ENCODE measurements around the gene HES6.
A peak's percentile ranks its signal among the peaks of the same experiment; 100 is the strongest.

HES6 gene

DNA sequence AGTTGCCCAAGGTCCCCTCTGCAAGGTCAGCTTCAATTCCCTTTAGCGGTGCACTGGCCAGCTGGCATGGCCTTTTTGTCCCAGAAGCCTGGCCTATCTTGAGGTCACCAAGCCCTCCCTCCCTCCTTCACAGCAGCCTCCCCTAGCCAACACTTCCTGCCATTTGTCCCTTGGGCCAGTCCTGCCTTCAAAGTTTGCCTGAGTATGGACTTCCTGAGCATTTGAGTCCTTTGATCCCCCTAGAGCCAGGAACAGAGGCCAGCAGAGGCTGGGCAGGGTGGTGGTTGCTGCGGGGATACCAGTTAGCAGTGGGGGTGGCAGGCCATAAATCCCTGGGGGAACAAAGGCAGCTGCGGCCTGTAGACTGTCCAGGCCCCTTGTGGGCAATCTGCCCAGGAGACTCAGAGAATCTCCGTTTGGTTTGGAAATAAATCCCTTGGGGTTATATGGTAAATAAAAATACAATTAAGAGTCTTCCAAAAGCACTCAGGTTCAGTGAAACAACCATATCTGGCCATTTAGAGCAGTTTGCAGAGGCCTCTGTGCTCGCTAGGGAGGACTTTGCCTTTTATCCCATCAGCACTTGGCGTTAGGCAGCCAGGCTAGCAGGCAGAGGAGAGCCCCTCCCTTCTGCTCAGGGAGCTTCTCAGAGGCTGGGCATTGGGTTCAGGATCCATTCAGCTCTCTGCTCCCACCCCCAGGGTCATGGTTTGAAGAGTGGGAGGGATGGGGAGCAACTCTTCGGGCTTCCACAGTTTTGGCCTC is 3.1 kb upstream of the HES6 start:
- no peak for TF ChIP-seq ZFX (IDR thresholded peaks at IDR 0.05; ENCODE audit: borderline replicate concordance)
- TF ChIP-seq, protein P1, sequence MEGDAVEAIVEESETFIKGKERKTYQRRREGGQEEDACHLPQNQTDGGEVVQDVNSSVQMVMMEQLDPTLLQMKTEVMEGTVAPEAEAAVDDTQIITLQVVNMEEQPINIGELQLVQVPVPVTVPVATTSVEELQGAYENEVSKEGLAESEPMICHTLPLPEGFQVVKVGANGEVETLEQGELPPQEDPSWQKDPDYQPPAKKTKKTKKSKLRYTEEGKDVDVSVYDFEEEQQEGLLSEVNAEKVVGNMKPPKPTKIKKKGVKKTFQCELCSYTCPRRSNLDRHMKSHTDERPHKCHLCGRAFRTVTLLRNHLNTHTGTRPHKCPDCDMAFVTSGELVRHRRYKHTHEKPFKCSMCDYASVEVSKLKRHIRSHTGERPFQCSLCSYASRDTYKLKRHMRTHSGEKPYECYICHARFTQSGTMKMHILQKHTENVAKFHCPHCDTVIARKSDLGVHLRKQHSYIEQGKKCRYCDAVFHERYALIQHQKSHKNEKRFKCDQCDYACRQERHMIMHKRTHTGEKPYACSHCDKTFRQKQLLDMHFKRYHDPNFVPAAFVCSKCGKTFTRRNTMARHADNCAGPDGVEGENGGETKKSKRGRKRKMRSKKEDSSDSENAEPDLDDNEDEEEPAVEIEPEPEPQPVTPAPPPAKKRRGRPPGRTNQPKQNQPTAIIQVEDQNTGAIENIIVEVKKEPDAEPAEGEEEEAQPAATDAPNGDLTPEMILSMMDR (IDR thresholded peaks at IDR 0.05) = no peak
- H3K27ac ChIP-seq = no peak overlapping the region

DNA sequence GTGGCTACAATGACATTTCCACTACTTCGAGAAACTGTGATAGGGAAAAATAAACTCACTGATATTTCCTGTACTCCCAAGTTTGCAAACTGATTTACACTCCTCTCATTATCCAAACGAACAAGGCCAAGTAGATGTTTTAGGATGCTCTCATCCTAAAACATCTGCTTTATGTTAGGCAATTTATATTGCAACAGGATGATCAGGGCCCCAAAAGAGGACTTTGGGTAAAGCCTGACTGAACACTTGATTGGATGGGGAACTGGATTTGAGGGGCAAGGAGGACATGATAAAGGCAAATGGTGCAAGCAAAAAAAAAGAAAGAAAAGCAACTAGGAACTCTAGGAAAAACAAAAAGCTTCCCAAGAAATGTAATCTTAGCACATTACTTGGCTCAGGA is 2.1 kb upstream of the HES6 start:
- no peak for TF ChIP-seq ZFX (IDR thresholded peaks at IDR 0.05; ENCODE audit: borderline replicate concordance)
- TF ChIP-seq, protein P1 (IDR thresholded peaks at IDR 0.05) = no peak
- H3K27ac ChIP-seq = no peak overlapping the region

DNA sequence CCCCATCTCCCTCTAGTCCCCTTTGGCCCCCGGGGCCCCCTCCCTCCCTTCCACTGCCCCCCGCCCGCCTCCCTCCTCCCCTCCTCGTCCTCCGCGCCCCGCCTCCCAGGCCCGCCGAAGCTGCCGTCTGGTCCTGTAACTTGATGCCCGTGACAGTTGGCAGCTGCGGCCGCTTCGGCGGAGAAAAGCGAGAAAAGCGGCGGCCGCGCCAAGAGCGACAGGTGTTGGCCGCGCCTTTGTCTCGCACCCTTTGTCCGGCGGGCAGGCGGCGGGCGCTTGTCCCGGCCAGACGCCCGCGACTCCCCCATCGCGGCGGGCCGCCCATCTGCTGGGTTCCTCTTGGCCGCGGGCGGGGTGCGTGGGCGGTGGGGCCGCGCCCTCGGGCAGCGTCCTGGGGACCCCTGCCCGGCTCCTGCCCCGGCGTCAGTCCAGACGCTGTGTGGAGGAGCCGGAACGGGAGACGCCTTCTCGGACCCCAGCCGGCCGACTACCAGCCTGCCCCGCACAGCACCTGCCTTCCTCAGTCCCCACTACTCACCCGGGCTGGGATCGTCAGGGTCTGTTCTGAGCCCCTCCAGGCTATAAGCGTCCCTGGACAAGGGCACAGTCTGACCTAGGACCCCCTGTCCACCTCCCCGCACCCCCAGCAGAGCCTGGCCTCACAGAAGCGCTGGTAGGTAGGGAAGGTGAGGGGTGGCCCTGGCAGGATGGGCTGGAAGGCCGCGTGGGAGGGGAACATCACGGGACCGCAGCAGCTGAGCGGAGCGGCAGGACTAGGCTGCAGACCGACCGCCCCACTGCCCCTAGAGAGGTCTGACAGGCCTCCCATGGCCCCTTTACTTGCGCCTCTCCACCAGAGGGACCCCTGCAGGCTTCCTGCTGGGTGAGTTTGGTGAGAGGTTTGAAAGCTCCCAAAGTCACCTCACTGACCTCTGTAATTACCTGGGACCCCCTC is 1.2 kb upstream of the HES6 start:
- TF ChIP-seq ZFX (IDR thresholded peaks at IDR 0.05; ENCODE audit: borderline replicate concordance) = no peak
- TF ChIP-seq, protein P1 (IDR thresholded peaks at IDR 0.05) = no peak

DNA sequence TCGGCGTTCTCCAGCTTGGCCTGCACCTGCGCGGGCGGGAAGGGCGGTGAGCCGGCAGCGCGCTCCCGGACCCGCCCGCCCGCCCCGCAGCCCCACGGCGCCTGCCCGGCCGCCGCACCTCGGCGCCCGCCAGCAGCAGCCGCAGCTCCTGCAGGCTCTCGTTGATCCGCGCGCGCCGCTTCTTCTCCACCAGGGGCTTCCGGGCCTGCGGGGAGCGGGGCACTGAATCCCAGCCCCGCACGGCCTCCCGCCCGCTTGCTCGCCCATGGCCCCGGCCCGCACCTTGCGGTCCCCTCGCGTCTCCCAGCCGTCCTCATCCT is 335 bp downstream of the HES6 start:
- TF ChIP-seq ZFX (IDR thresholded peaks at IDR 0.05; ENCODE audit: borderline replicate concordance) = no peak
- TF ChIP-seq, protein P1 (IDR thresholded peaks at IDR 0.05) = no peak
- peak overlapping the region; percentile 57 for H3K27ac ChIP-seq

More for the DNA sequence above, 1.2 kb upstream of the HES6 start:
- H3K27ac ChIP-seq = peak overlapping the region; percentile 57

DNA sequence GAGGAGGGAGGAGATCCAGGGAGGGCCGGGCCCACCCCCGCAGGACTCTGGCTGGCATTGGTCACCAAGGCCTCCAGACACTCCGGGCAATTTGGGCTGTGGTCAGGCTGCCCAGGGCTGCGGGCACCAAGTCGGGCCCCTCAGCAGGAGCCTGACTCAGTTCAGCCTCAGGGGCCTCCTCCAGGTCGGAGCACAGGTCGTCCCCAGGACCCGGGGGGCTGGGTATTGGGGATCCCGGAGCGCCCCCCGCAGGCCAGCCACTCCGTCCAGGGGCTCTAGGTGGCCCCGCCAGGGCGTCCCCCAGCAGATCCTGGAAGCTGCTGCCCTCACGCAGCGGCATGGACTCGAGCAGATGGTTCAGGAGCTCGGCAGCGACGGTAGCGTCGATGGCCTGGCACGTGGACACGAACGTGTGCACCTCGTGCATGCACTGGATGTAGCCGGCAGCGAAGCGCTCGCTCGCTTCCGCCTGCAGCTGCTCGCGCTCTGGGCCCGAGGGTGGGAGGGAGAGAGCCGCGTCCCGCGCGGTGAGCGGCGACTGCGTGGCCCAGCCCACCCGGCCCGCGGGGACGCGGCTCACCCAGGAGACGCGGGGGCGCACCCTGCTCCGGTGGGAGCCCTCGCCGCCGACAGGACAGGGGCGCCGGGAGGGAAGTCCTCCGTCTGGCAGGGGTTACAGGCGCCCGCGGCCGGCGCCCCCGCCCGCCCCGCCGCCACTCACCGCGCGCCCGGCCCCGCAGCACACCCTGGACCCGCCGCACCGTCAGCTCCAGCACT is 884 bp downstream of the HES6 start:
- H3K27ac ChIP-seq = peak overlapping the region; percentile 57; the same call in 1 of the 2 replicates
- TF ChIP-seq ZFX (IDR thresholded peaks at IDR 0.05; ENCODE audit: borderline replicate concordance) = no peak
- TF ChIP-seq, protein P1 (IDR thresholded peaks at IDR 0.05) = no peak

DNA sequence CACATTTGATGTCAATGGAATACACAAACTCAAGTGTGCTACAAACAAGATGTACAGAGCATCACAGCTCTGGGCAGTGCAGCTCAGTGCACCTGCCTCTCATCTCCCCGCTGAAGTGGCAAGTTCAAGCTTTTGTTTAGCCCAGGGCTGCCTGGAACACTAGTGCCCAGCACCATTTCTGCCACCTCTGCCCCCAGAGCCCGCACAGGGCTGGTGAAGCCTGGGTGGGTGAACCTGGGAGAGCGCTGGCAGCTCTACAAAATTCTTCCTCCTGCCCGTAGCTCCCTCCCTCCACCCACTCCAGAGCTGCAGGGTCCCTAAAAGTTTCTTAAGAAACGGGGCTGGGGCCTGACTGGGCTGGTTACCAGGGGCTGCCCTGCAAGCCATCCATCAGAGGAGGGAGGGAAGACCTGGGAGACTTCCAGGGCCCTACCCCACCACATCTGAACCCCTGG is 1.5 kb downstream of the HES6 start:
- H3K27ac ChIP-seq = no peak overlapping the region
- TF ChIP-seq, protein P1 (IDR thresholded peaks at IDR 0.05) = no peak
- TF ChIP-seq ZFX (IDR thresholded peaks at IDR 0.05; ENCODE audit: borderline replicate concordance) = no peak

All from 22Rv1 (cell line).